Kasumi-1 (cell line): ENCODE results near the gene AGBL1.
"Not testable (repeated sequence)": the region's sequence is repeated elsewhere in the genome, so short reads cannot be mapped to it uniquely, and the experiment has no call there.

Experiments
- DNase-seq, 2 experiments: peaks; one replicate each; lab custom pipeline; 2025; lab: John Stamatoyannopoulos, UW

The AGBL1 gene

DNA sequence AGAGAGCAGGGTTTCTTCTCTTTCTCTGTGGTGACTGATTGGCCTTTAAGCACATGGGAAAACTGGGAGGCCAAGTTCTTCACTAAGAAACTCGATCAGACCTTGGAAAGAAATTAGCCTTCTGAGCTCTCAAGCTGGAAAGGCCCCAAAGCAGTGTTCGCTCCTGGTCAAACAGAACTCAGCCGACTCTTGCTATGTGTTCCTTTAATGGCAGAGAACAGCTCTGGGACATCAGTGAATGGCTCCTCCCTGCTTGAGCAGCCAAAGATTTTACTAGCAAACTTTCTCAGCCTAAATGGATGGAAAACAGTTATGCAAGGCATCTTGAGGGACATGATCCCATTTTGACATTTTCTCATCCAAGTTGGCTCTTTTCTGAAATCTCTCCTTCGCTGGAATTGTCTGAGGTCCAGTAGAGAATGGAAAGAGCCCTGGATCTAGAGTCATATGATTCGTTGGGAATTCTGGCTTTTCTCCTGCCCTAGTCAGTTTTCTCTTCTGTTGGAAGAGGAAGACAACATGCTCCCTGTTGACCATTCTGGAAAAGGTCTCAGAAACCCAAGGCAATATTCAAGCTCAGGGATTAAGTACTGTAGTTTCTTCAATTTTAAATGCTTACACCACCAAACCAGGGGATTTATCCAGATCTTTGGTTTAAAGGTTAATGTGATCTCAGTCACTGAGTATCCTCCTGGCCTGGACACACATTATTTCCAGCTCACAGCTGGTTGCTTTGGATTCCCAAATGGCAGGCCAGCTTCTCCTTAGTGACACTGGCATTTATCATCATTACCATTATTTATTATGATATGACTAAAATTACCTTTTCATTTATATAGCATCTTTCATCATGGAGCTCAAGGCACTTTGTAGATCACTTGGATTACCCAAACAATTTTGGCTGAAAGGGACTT lies 319.6 kb downstream of the AGBL1 start:
- DNase-seq: no peak

GRCh38 chr15:86403221-86403620 lies 323.6 kb downstream of the AGBL1 start:
- no peak for DNase-seq

DNA sequence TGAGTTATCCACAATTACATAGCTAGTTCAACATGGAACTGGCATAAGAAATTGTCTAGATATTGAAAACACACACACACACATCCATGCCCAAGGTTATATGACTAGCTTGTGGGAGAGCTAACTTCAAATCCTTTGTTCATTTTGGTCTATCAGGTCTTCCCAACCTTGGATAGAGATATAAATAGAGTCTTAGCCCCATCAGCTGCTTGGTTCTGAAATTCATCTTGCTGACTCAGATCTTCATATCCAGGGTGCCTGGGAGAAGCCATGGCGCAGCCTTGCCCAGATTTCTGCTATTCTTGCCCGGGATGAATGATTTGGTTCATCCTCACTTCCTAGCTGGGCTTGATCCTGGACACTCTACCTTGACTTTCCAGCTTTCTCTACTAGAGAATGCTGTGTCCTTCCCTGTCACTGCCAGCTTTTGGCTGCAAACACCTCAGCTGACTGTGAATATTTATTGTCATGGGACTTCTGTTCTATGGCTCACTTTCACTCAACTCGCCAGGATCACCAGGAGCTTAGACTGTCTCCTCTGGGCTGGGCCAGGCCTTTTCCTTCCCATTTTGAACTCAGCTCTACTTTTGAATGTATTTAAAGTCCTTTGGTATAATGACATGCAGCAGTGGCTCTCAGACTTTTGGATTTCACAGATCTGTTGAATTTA lies 324.4 kb downstream of the AGBL1 start:
- no peak for DNase-seq

GRCh38 chr15:86408261-86408660 lies 328.6 kb downstream of the AGBL1 start:
- no peak for DNase-seq

GRCh38 chr15:86411916-86412315 lies 332.2 kb downstream of the AGBL1 start:
- no peak for DNase-seq

DNA sequence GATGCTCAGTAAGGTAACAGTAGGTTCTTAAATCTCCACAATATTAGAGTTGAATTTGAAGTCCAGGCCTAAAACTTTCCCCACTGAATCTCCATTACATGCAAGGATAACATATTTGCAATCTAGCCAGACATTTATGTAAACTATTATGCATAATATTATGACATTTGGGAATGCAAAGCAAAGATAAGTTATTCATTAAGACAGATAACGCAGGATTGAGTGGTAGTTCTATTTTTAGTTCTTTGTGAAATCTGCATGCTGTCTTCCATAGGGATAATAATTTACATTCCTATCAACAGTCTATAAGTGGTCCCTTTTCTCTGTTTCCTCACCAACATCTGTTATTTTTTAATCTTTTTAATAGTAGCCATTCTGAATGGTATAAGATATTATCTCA lies 333.5 kb downstream of the AGBL1 start:
- no peak for DNase-seq

- no peak for DNase-seq
Observed at GRCh38 chr15:86425746-86426145, 346.1 kb downstream of the AGBL1 start.

DNA sequence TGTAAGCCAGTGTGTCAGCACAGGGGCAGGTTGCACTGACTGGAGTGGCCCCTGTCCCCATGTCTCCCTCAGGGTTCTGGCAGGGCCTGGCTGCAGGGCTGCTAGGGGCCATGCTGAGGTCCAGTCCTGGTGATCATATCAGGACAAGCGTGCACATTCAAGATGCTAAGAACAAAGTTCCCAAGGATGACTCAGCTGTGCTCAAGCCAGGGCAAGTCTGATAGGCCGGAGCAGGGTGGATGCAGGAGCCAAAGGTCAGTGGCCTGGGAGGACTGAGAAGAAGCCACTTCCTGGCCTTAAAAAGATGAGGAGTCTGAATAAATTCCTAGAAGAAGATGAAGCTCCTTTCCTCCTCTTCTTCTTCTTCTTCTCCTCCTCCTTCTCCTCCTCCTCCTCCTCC lies 353.2 kb downstream of the AGBL1 start:
- no peak for DNase-seq

GRCh38 chr15:86433983-86434382 lies 354.3 kb downstream of the AGBL1 start:
- no peak for DNase-seq

DNA sequence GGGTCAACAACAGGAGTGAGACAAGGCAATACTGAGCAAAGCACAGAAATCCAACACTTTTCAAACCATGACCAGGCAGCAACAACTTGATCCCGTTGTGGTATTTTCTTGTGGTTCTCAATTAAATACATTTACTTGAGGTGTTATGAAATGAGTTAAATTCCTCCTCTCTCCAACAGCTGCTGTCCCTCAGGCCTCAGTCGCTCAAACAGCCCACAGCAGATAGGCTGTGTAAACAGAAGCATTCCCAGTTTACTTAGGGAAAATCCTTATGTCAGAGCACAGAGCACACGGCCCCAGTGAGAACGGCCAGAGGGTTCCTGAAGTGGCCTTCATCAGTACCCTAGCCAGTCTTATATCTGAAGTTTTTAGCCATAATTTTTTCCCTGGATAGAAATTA lies 359.9 kb downstream of the AGBL1 start:
- no peak for DNase-seq

DNA sequence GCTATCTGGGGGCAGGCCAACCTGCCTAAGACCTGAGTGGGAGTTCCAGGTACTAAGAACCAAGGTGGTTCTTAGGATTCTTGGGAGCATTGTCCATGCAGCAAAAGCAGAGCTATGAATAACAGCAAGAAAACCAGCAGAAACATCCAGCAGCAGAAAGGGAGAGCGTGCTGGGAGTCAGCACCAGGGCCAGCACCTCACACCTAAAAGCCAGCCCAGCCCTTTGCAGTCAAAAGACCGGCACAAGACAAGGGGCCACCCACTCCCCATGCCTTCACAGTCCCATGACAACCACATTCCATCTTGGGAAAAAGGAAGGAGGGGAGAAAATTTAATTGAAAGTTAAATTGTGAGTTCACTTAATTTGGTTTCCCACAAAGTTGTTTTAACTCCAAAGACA lies 364.9 kb downstream of the AGBL1 start:
- no peak for DNase-seq

GRCh38 chr15:86445579-86446252 lies 366.0 kb downstream of the AGBL1 start:
- DNase-seq: no peak

- DNase-seq: no peak
Observed at GRCh38 chr15:86446253-86446640, 366.6 kb downstream of the AGBL1 start.

DNA sequence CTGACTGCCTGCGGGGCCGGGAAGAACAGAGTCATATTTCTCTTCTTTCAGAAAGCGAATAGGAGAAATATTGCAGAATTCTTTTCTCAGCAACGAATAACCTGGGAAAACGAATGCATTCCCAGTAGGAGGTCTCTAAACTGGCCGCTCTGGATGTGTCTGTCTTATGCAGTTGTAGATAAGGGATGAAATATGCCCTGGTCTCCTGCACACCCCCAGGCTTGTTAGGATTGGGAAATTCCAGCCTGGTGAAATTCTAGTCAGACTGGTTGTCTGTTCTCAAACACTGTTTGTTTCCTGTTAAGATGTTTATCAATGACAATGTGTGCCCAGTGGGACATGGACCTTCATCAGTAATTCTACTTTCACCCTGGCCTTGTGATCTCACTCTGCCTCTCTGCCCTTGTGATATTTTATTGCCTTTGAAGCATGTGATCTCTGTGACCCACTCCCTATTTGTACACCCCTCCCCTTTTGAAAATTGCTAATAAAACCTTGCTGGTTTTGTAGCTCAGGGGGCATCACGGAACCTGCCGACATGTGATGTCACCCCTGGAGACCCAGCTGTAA lies 385.9 kb downstream of the AGBL1 start:
- DNase-seq: not testable (repeated sequence)

GRCh38 chr15:86481720-86482119 lies 402.0 kb downstream of the AGBL1 start:
- DNase-seq: no peak

GRCh38 chr15:86483936-86484335 lies 404.3 kb downstream of the AGBL1 start:
- DNase-seq: no peak

DNA sequence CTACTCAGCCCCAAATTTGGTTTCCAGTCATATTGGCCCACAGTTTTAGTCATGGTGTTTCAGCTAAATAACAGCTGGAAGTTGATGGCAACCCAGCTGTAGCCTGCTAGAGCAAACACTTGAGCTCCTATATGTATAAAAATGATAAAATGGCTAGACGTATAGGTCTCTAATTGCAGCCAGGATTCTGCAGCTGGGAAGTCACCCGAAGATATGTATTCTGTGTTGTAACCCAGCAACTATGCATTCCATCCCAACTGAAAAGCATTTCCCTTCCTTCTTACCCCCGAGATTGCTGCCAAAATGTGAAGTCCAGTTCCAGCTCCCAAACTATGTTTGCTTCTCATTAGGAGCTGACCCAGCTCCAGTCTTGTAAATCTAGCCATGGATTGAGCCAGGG lies 408.4 kb downstream of the AGBL1 start:
- no peak for DNase-seq

GRCh38 chr15:86489981-86490380 lies 410.3 kb downstream of the AGBL1 start:
- DNase-seq: no peak

- no peak for DNase-seq
Observed at GRCh38 chr15:86491118-86491517, 411.4 kb downstream of the AGBL1 start.

DNA sequence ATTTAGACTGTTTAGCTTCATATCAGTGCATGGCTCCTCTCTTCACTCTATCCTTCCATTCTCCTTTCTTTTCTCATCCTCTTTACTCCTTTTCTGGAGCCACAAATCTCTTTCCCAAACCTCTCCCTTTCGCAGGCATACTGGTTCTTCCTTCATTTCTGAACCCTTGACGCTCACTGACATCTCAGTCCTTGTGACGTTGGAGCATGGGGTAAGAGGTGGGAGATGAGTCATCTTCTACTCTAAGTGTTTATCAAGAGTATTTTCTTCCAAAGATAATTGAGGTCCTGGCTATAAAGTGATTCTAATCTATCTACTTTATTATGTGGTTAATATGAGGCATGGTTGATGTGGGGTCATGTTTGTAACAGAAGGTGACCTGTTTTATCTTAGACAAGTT lies 414.2 kb downstream of the AGBL1 start:
- DNase-seq: no peak

- DNase-seq: no peak
Observed at GRCh38 chr15:86494475-86494874, 414.8 kb downstream of the AGBL1 start.

- no peak for DNase-seq
Observed at GRCh38 chr15:86502301-86502700, 422.6 kb downstream of the AGBL1 start.

DNA sequence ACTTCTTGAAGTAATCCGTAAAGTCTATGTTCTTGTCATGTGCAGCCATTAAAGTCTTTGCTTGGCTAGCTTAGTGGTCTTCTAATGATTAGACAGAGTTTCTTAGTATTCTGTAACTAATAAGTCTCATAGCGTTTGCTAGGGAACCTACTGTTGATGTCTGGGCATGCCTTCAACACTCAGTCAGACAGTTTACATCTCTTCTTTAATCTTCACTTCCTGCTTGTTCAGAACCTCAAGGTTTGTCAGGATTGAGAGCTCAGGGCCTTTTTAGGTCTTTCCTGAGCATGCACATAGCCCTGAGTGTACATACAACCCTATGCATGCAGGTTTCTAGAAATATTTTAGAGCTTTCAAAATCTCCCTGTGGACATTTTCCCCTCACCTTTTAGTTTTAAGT lies 426.3 kb downstream of the AGBL1 start:
- DNase-seq: no peak
